Astrocyte of the cerebellum (primary cell): ENCODE results near the gene LRRC45.

Experiments
- DNase-seq: peaks from one replicate; pipeline ENCODE4 v3.0.0-alpha.2; 2011; ENCODE audit warnings: low read depth
- H3K4me3 ChIP-seq: 2 replicates; pipeline ENCODE4 v1.5.1; 2011; ENCODE audit warnings: mild to moderate bottlenecking, low read depth, low read length, moderate library complexity
- in situ Hi-C: cut with HindIII; loops from 2 replicates; pipeline ENCODE4 v1.10.0; 2017; ENCODE audit warnings: low sequenced_read_pairs
- TF ChIP-seq, protein P1 (sequence below): IDR thresholded peaks from 2 replicates; pipeline ENCODE4 v1.5.1; 2012; ENCODE audit warnings: low read length, low read depth, moderate library complexity, mild to moderate bottlenecking; ENCODE audit errors: missing control alignments

Gene LRRC45

DNA sequence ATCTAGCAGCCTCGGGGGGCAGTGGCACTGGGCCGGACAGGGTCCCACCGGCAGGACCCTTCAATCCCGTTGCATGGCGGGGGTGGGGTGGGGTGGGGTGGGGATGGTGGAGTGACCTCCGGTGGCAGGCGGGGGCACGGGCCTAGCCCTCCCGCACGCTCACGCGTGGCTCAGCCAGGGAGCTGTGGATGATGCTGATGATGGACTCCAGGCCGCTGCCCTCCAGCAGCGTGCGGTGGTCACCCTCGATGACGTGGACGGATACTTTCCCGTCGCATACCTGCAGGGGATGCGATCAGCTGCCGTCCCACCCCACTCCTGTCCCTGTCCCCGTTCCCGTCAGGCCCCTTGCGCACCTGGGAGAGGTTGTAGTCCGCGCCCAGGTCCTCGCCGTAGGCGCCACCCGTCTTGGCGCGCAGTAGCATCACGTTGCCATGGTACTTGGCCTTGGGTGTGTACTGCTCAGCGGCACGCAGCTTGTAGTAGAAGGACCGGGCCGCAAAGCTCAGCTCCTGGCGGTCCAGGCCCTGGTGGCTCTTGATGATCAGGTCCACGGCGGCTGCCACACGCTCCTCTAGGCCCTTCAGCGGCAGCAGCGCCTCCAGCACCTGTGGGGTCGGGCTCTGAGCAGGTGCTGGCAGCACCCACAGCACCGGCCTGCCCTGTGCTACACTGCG is 56.0 kb downstream of the LRRC45 start:
- in situ Hi-C loops: no loop called here
- no peak for DNase-seq
- H3K4me3 ChIP-seq: no peak overlapping the region
- TF ChIP-seq, protein P1, sequence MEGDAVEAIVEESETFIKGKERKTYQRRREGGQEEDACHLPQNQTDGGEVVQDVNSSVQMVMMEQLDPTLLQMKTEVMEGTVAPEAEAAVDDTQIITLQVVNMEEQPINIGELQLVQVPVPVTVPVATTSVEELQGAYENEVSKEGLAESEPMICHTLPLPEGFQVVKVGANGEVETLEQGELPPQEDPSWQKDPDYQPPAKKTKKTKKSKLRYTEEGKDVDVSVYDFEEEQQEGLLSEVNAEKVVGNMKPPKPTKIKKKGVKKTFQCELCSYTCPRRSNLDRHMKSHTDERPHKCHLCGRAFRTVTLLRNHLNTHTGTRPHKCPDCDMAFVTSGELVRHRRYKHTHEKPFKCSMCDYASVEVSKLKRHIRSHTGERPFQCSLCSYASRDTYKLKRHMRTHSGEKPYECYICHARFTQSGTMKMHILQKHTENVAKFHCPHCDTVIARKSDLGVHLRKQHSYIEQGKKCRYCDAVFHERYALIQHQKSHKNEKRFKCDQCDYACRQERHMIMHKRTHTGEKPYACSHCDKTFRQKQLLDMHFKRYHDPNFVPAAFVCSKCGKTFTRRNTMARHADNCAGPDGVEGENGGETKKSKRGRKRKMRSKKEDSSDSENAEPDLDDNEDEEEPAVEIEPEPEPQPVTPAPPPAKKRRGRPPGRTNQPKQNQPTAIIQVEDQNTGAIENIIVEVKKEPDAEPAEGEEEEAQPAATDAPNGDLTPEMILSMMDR: no peak

DNA sequence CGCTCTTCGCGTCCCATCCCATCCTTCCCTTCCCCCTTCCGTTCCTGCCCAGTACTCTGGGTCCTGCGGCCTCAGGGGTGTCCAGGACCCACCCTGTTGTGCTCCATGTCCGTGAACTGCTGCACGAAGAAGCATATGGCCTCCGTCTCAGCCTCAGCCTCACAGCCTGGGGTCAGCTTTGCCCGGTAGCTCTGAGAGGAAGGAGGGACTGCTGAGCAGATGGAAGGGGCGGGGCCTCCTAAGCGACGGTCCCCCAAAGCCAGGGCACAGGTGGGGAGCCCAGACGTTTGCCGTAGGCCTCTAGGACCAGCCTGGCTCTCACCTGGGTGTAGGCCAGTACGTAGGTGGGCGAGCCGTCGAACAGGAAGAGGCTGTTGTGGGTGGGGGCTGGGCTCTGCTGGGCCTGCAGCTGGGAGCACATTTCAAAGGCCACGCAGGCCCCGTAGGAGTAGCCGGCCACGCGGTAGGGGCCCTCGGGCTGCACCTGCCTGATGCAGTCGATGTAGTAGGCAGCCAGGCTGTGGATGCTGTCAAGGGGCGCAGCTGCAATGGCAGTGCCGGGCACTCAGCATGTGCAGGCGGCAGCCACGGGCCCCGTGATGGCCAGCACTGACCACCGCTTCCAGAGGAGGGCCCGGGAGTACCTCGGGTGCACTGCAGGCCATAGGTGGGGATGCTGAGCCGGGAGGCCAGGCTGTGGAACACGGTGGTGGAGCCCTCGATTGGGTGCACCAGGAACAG is 57.1 kb downstream of the LRRC45 start:
- TF ChIP-seq, protein P1: no peak
- DNase-seq: no peak
- in situ Hi-C loops: no loop called here
- H3K4me3 ChIP-seq: no peak overlapping the region
